Stimulated activated naive CD8-positive, alpha-beta T cell treated with anti-CD3 and anti-CD28 coated beads, Interleukin-15, Interleukin-2, amounts not matched to agents 100 U/mL and 50 U/mL, for 24 hours (primary cell): ENCODE measurements around the gene NKIRAS2.
A peak's percentile ranks its signal among the peaks of the same experiment; 100 is the strongest.

Experiments used
- ATAC-seq: fragments of 150-1000 bp; cut with Tn5 transposase; one replicate; pipeline ENCODE4 v1.10.0; 2021
- DNase-seq: peaks from one replicate; pipeline ENCODE4 v3.0.0; 2021

Gene NKIRAS2

DNA sequence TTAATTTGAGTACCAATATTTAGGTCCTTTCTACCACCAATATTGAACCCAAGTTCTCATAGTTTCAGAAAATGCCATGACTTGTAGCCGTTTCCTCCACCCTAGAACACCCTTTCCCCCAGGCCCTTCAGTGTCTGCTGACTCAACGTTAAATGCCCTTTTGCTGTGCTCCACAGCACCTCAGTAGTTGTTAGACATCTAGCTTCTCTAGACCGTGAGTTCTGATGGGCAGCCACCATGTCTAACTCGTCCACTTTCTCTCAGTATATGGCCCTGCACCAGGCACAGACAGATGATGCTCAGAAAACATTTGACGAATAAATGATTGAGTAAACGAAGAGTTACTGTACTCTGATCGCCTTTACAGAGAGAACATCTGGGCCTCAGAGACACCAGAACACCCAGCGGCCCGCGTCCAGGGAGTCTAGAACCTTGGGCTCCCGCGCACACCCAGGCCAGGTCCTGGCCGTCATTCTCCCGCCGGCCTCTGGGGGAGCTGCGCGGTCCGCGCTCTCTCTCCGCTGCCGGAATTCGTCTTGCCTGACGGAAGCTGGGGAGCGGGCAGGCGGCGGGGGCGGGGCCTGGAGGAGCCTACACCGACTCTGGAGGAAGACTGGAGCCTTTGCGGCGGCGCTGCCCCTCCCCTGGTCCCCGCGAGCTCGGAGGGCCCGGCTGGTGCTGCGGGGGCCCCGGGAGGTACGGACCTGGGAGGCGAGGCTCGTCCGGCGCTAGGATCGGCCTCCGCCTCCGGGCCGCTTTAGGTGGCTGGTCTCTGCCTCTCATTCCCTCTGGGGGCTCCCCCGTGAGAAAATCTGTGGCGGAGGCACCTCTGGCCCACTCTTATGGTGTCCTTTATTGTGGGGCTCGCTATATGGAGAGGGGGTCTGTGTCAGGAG lies at the start of gene NKIRAS2:
TSS of gene NKIRAS2 (plus strand) at position 582 of the 896 bp plus-strand sequence. CDS start 1,488 bp downstream, outside the sequence.
- DNase-seq (peak; percentile 96), ATAC-seq (peak; percentile 83)

- DNase-seq (no peak), ATAC-seq (no peak)
Observed at GRCh38 chr17:41970901-41971331, 49.0 kb upstream of the NKIRAS2 start.

GRCh38 chr17:41971721-41972523 lies 48.0 kb upstream of the NKIRAS2 start:
- ATAC-seq (no peak), DNase-seq (no peak)

DNA sequence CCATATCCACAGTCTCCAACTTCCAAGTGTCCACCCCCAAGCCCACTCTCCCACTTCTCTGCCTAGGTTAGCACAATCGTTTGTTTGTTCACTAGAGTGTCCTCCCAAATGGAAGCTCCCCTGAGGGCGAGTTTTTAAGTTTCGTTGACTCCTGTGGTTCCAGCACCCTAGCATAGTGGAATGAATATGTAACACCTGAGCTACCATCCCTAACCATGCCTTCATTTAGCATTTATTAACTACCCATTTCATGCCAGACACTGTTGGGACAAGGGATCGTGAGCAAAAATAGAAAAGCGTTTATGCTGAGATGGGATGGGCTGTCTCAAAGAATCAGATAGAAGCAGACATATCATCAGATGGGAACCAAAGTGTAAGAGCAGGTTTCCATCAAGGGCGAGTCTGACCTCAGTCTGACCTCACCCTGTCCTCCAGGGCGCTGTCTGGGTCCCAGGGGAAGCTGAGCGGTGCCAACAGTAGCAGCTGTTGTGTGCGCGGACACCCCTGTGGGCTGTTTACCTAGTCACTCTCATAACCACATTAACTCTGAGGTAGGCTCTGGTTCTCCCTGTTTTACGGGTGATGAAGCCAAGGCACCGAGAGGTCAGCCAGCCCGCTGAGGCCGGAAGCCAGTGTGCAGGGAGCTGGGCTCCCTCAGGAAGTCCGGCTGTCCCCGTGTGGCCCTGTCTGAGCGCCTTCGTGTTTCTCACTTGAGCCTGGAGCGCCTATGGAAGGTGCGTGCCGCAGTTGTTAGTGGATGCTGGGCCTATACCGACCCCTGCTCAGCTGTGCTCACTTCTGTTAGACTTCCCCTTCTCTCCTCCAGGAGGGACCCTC lies 47.1 kb upstream of the NKIRAS2 start:
- DNase-seq (no peak), ATAC-seq (no peak)

DNA sequence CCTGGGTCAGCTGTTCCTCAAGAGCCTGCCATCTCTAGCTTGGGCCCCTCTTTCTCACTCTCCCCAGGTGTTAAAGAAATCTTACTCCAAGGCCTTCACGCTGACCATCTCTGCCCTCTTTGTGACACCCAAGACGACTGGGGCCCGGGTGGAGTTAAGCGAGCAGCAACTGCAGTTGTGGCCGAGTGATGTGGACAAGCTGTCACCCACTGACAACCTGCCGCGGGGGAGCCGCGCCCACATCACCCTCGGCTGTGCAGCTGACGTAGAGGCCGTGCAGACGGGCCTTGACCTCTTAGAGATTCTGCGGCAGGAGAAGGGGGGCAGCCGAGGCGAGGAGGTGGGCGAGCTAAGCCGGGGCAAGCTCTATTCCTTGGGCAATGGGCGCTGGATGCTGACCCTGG lies 46.5 kb upstream of the NKIRAS2 start:
- DNase-seq (no peak), ATAC-seq (no peak)

DNA sequence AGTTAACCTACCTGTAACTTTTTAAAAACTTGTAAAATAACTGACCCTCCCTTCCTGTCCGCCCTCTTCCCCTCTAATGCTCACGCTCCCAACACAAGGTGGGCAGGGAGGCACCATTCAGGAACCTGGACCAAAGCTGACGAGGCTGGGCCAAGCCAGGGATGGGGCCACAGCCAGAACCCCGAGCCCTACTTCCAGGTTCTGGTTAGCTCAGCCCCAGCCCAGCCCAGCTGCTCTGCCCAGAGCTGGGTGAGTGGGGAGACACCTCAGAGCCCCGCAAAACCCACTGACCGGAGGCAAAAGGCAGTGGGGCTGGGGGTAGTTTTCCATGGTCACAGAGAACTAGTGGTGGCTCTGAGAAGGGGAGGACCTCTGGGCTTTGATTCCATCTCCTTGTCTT lies 45.9 kb upstream of the NKIRAS2 start:
- no peak for DNase-seq
- ATAC-seq: no peak

- no peak for ATAC-seq
- no peak for DNase-seq
Observed at GRCh38 chr17:41974658-41975057, 45.2 kb upstream of the NKIRAS2 start.

- no peak for DNase-seq
- ATAC-seq: no peak
Observed at GRCh38 chr17:41975099-41976083, 44.5 kb upstream of the NKIRAS2 start.

- no peak for ATAC-seq
- DNase-seq: no peak
Observed at GRCh38 chr17:41976142-41976768, 43.6 kb upstream of the NKIRAS2 start.

DNA sequence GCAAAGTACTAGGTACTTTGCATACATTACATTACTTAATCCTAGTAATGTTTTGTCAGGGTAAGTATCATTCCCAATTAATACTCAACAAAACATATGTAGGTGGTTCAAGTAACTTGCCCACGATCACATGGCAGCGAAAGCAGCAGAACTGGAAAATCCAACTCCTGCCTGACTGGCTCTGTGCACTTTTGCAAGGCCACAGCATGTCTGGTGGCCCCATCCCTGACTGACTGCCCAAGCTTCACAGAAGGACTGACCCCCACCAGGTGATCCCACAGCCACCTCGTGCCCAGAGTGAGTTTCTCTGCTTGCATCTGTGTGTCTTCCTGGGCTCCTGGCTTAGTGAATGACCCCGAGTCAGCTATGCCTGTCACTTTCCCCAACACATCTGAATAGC lies 41.9 kb upstream of the NKIRAS2 start:
- ATAC-seq: no peak

DNA sequence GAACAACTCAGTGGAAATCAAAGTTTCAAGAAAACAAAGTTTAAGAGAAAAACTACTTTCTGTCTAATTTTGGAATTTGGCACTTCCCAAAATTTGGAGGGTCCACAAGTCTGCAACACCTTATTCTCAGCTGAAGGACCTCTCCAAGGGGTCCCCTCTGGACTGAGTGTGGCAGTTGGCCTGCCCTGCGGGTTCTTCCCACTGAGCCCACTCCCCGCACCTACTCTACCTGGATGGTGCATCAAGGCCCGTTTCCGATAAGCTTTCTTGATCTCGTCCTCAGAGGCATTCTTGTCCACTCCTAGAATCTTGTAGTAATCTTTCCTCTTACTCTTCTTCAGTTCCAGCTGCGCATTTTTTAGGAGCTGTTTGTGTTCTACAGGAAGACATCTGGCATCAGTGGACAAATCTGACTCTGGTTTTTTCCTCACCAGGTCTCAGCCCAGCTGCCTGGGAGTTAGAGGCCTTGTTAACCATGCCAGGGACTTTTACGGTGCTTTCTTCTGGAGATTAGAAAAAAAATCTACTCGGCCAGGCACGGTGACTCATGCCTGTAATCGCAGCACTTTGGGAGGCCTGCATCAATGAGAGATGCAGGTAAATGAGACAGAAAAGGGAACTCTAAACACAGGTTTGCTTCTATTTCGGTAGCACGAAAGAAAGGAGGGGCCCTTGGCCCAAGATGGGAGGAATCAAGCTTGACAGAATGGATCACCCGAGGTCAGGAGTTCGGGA lies 37.7 kb upstream of the NKIRAS2 start:
- no peak for ATAC-seq
- DNase-seq: no peak

More for the DNA sequence above, 41.9 kb upstream of the NKIRAS2 start:
- DNase-seq: no peak

GRCh38 chr17:41984454-41984853 lies 35.4 kb upstream of the NKIRAS2 start:
- DNase-seq (no peak), ATAC-seq (no peak)

DNA sequence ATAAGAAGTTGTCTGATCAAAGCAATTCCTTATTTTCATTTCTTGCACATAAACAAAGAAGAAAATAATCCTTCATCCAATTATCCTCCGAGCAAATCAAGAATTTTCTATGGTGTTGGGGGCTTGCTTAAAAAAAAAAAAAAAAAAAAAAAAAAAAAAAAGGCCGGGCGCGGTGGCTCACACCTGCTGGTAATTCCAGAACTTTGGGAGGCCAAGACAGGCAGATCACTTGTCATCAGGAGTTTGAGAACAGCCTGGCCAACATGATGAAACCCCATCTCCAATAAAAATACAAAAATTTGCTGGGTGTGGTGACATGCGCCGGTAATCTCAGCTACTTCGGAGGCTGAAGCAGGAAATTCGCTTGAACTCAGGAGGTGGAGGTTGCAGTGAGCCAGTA lies 34.0 kb upstream of the NKIRAS2 start:
- ATAC-seq (no peak), DNase-seq (no peak)

- DNase-seq: no peak
- no peak for ATAC-seq
Observed at GRCh38 chr17:41986634-41987033, 33.3 kb upstream of the NKIRAS2 start.

- ATAC-seq (peak; percentile 90), DNase-seq (no peak)
Observed at GRCh38 chr17:41987642-41988041, 32.2 kb upstream of the NKIRAS2 start.

DNA sequence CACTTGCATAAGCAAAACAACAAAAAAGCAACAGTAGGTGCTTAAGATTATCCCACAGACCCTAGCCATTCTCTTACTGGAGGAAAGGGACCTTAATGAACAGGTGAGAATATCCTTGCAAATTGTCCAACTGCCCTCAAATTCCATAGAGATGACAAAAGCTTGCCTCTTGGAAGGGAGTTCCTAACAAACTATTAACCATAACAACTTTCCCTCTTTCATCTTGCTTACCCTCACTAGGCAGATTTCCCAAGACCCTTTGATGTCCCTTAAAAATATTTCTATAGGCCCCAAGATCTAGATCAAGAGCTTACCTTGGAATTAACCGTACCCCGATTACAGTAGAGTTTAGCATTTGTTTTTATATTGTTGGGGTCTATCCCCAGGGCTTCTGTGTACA lies 31.5 kb upstream of the NKIRAS2 start:
- no peak for DNase-seq
- ATAC-seq: no peak

DNA sequence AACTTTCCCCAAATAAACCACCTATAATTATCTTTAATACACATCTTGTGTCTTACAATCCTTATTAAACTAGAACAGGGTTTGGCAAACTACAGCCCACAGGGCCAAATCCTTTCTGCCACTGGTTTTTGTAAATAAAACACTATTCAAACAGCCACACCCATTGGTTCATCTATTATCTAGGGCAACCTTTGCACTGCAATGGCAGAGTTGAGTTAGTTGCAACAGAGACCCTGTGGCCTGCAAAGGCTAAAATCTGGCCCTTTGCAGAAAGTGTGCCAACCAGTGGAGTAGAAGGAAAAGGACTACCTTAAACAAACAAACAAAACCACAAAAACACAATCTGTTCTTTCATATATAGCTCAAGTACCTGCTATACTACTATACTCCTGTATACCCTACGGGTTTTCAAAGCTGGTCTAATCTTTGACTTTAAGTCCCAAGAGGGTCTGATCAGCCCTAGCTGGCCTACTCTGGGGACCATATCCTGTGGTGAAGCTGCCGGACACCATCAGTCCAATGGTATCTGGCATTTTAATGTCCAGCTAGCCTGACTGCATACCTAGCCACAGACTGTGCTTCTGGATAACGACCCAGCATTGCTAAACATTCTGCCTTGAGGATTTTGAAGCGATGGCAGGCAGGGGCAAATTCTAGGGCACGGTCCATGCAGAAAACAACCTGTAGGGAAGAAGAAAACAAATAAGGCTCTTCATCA lies 30.0 kb upstream of the NKIRAS2 start:
- no peak for ATAC-seq

DNA sequence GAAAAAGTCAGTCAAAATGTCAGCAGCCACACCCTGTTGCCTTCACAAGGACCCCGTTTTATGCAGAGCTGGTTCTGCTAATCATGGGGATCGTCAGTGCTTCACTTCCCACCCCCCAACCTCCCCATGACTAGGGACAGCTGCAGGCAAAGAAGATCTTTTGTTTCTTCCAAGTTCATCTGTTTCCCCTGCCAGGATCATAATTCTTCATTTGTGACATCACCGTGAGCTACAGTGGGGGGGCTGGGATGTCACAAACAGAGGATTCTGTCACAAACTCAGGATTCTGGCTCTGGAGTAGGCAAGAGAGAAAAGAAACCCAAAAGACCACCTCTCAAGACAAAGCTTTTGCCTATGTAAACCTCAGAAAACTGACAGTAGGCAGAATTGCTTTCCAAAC lies 27.3 kb upstream of the NKIRAS2 start:
- ATAC-seq: no peak

More for the DNA sequence above, 30.0 kb upstream of the NKIRAS2 start:
- no peak for DNase-seq

DNA sequence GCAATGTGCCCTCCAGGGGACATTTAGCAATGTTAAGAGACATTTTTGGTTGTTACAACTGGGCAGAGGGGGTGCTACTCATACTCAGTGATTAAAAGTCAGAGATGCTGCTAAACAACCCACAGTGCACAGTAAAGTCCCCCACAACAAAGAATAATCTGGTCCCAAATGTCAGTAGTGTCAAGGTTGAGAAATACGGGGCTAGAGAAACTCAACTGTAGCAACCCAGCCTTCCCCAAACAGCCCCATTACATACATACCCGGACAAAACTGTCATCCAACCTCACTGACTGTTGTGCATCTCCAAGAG lies 23.1 kb upstream of the NKIRAS2 start:
- DNase-seq: no peak
- ATAC-seq: peak; percentile 65

More for the DNA sequence above, 27.3 kb upstream of the NKIRAS2 start:
- DNase-seq: no peak
